CD14-positive monocyte (primary cell): ENCODE data around the gene ZPLD1. TPM values are rescaled to one million over a fixed set of nuclear protein-coding genes. Genes with fewer than 3 reads are reported as not detected.

Source experiments
- DNase-seq, 3 donors: peaks; one replicate each; pipeline ENCODE4 v3.0.0-alpha.2; 2011 to 2022
- H2AFZ ChIP-seq: 2 replicates; pipeline ENCODE4 v1.6.0; 2012; ENCODE audit warnings: mild to moderate bottlenecking, low read depth, low read length, inconsistent platforms; ENCODE audit not compliant: insufficient read depth, poor library complexity, severe bottlenecking
- H3K27ac ChIP-seq, 2 donors: 1 replicate in 1 of 2; 2 replicates in 1 of 2; pipeline ENCODE4 v1.5.1; 2012 to 2013; ENCODE audit warnings: low read length in 2 of 2, control low read depth in 1 of 2, inconsistent platforms in 1 of 2, low read depth in 1 of 2, mild to moderate bottlenecking in 1 of 2
- H3K27me3 ChIP-seq, 2 donors: one replicate each; pipeline versions ENCODE4 v1.6.0 to v1.6.1; 2011 to 2013; ENCODE audit warnings: low read length in 2 of 2; ENCODE audit not compliant: control insufficient read depth in 2 of 2, insufficient read depth in 2 of 2
- H3K36me3 ChIP-seq, 2 donors: replicated peaks in 1 of 2; 1 replicate in 1 of 2; 2 replicates in 1 of 2; pipeline versions ENCODE4 v1.5.1 to v1.6.1; 2012 to 2013; ENCODE audit warnings: low read length in 2 of 2, control low read depth in 1 of 2, inconsistent platforms in 1 of 2, mild to moderate bottlenecking in 1 of 2; ENCODE audit not compliant: insufficient read depth in 2 of 2, control insufficient read depth in 1 of 2
- H3K4me1 ChIP-seq, 2 donors: 1 replicate in 1 of 2; 2 replicates in 1 of 2; pipeline versions ENCODE4 v1.5.1 to v1.6.1; 2012 to 2013; ENCODE audit warnings: low read length in 2 of 2, control low read depth in 1 of 2, inconsistent platforms in 1 of 2, mild to moderate bottlenecking in 1 of 2, moderate library complexity in 1 of 2; ENCODE audit not compliant: insufficient read depth in 2 of 2, control insufficient read depth in 1 of 2
- H3K4me2 ChIP-seq: replicated peaks from 2 replicates; pipeline ENCODE3; 2012; ENCODE audit warnings: low read length, moderate library complexity, mild to moderate bottlenecking; ENCODE audit not compliant: poor library complexity, severe bottlenecking; ENCODE audit errors: extremely low read depth
- H3K4me3 ChIP-seq, 3 experiments: fragments of 200-600 bp in 1 of 3; sonication (generic) in 1 of 3; replicated peaks in 1 of 3; 1 replicate in 2 of 3; 2 replicates in 1 of 3; pipeline ENCODE4 v1.5.1; 2011 to 2013; ENCODE audit warnings: low read length in 3 of 3, mild to moderate bottlenecking in 3 of 3, control low read depth in 2 of 3, low read depth in 2 of 3, inconsistent platforms in 1 of 3, moderate library complexity in 1 of 3
- H3K79me2 ChIP-seq: 2 replicates; pipeline ENCODE4 v1.6.0; 2012; ENCODE audit warnings: mild to moderate bottlenecking, control low read depth, inconsistent platforms, low read length, moderate library complexity; ENCODE audit not compliant: insufficient read depth
- H3K9ac ChIP-seq: 2 replicates; pipeline ENCODE4 v1.6.0; 2017; ENCODE audit warnings: low read length, mild to moderate bottlenecking; ENCODE audit not compliant: insufficient read depth, poor library complexity, severe bottlenecking
- H3K9me3 ChIP-seq, 2 donors: replicated peaks in 1 of 2; 1 replicate in 1 of 2; 2 replicates in 1 of 2; pipeline versions ENCODE4 v1.5.1 to v1.6.1; 2012 to 2013; ENCODE audit warnings: low read length in 2 of 2, control low read depth in 1 of 2; ENCODE audit not compliant: control insufficient read depth in 1 of 2, insufficient read depth in 1 of 2
- H4K20me1 ChIP-seq: 2 replicates; pipeline ENCODE4 v1.6.0; 2012; ENCODE audit warnings: mild to moderate bottlenecking, low read length, control low read depth, moderate library complexity; ENCODE audit not compliant: insufficient read depth
- H3K27ac Mint-ChIP-seq, 7 donors: one replicate each; pipeline ENCODE4 v1.8.0; 2020; ENCODE audit warnings: mild to moderate bottlenecking in 7 of 7, mixed read lengths in 7 of 7, moderate library complexity in 6 of 7, inconsistent platforms in 2 of 7
- H3K27me3 Mint-ChIP-seq, 3 donors: one replicate each; pipeline ENCODE4 v1.8.0; 2021 to 2022; ENCODE audit warnings: low read depth in 3 of 3, mild to moderate bottlenecking in 3 of 3, mixed read lengths in 3 of 3, moderate library complexity in 3 of 3, inconsistent platforms in 1 of 3
- H3K36me3 Mint-ChIP-seq, 2 donors: one replicate each; pipeline ENCODE4 v1.8.0; 2020; ENCODE audit warnings: mixed read lengths in 2 of 2, inconsistent platforms in 1 of 2, mild to moderate bottlenecking in 1 of 2
- H3K4me1 Mint-ChIP-seq: one replicate; pipeline ENCODE4 v1.8.0; 2020; ENCODE audit warnings: mild to moderate bottlenecking, mixed read lengths
- H3K4me3 Mint-ChIP-seq, 2 donors: one replicate each; pipeline ENCODE4 v1.8.0; 2020; ENCODE audit warnings: mild to moderate bottlenecking in 2 of 2, mixed read lengths in 2 of 2, moderate library complexity in 1 of 2
- H3K9me3 Mint-ChIP-seq, 7 donors: one replicate each; pipeline ENCODE4 v1.8.0; 2020 to 2022; ENCODE audit warnings: mixed read lengths in 7 of 7, mild to moderate bottlenecking in 6 of 7, moderate library complexity in 6 of 7, inconsistent platforms in 2 of 7
- WGBS: methylation state at CpG from one replicate; pipeline ENCODE4 v1.1.5; 2013; ENCODE audit warnings: missing lambda C conversion rate; ENCODE audit not compliant: insufficient coverage; 5-methylcytosine and 5-hydroxymethylcytosine counted together
- intact Hi-C, 2 donors: fragments of 100-400 bp; cut with micrococcal nuclease; formaldehyde crosslinking; loops; one replicate each; pipeline versions ENCODE4 v1.15.0 to v1.15.1; 2023
- polyA plus RNA-seq, 3 donors: library from polyadenylated mRNA; depleted of rRNA in 1 of 3; unstranded in 2 of 3; stranded (reverse) in 1 of 3; fragments of 300-500 nt in 2 of 3; fragments of >200 nt in 1 of 3; fragmentation: Illumina TruSeq in 2 of 3; gene quantifications; 1 replicate in 2 of 3; 2 replicates in 1 of 3; pipeline ENCODE4 v1.2.3, GENCODE V29; 2012 to 2021
- TF ChIP-seq, protein P1 (sequence below): fragments of 200-600 bp; IDR thresholded peaks from one replicate; pipeline ENCODE4 v1.8.0; 2022; ENCODE audit warnings: antibody characterized with exemption, mild to moderate bottlenecking

The ZPLD1 gene
- polyA plus RNA-seq, 3 donors = not detected

DNA sequence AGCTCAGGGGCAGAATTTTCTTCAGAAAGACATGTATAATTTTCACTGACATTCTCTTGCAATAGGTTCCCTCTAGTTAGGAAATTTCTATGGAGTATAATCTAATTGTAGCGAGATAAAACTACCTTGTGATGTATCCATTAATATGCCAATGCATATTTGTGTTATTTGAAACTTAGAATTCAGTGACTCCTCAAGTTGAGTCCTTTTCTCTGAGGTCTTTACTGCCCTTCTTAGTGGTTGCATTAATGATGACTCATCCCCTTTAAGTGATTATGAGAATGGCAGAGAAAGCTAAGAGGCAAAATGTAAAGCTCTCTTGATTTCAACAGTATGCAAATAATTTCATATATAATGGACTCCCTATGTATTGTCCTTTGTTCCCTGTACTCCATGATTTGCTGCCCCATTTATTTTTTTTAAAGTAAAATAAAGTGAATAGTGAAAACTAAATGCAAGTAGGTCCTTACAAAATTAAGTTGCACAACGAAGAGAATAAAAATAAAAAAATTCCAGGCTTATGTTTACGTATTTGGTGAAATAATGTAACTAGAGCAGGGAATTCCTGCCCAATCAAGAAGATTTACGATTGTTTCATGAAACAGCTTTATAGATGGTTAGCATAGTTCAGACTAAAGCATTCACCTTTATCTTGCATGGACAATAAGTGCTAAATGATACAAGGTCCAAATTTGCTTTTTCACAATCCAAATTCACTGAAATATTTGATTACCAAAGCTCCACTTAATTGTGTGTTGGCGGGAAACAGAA is 78.1 kb downstream of the ZPLD1 start:
- no peak overlapping the region for H3K4me2 ChIP-seq
- no peak overlapping the region for H3K4me3 ChIP-seq
- H3K27ac ChIP-seq = no peak overlapping the region
- no peaks in the 10 kb centered on the region for H3K27me3 ChIP-seq
- intact Hi-C loops = no loop called here
- peak in 2 of 3 donors; percentile 3 to 5 for DNase-seq
- no peaks in the 10 kb centered on the region for H4K20me1 ChIP-seq
- Mint-ChIP-seq H3K36me3 (no peaks in the 10 kb centered on the region), H3K4me3 (peak overlapping the region in 1 of 2 donors; percentile 39), H3K27me3 (peaks cover 0 to 4% (median 3%) of the 10 kb centered on the region in 3 donors), H3K9me3 (peaks cover 0 to 9% (median 2%) of the 10 kb centered on the region in 7 donors), H3K4me1 (peaks cover 2% of the 10 kb centered on the region), H3K27ac (no peak overlapping the region)
- H2AFZ ChIP-seq = no peak overlapping the region
- H3K9ac ChIP-seq = no peak overlapping the region
- no peaks in the 10 kb centered on the region for H3K9me3 ChIP-seq
- H3K4me1 ChIP-seq = no peaks in the 10 kb centered on the region
- WGBS = no CpG with 5 or more reads among the region's 5 CpGs
- TF ChIP-seq, protein P1, sequence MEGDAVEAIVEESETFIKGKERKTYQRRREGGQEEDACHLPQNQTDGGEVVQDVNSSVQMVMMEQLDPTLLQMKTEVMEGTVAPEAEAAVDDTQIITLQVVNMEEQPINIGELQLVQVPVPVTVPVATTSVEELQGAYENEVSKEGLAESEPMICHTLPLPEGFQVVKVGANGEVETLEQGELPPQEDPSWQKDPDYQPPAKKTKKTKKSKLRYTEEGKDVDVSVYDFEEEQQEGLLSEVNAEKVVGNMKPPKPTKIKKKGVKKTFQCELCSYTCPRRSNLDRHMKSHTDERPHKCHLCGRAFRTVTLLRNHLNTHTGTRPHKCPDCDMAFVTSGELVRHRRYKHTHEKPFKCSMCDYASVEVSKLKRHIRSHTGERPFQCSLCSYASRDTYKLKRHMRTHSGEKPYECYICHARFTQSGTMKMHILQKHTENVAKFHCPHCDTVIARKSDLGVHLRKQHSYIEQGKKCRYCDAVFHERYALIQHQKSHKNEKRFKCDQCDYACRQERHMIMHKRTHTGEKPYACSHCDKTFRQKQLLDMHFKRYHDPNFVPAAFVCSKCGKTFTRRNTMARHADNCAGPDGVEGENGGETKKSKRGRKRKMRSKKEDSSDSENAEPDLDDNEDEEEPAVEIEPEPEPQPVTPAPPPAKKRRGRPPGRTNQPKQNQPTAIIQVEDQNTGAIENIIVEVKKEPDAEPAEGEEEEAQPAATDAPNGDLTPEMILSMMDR = no peak
- H3K36me3 ChIP-seq = no peaks in the 10 kb centered on the region
- H3K79me2 ChIP-seq = no peaks in the 10 kb centered on the region

DNA sequence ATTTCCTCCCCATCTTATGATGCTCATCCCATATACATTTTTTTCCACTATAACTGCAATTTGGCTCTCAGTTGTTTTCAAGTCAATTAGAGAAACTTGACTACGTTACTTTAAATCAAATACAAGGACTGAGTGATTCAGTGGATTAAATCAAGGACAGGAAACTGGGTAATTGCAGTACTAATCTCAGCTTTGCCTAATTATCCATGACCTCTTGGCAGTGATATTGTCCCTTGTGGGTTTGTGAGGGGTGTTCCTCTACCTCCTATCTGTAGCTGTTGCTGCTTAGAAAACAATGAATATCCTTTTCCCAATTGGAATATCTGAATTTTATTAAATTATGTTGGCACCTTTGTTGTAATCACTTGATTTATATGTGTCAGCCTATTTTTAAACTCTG is 79.4 kb downstream of the ZPLD1 start:
- Histone ChIP-seq H3K9ac (no peak overlapping the region), H3K4me2 (no peak overlapping the region), H3K36me3 (no peaks in the 10 kb centered on the region), H4K20me1 (no peaks in the 10 kb centered on the region), H2AFZ (no peak overlapping the region), H3K79me2 (no peaks in the 10 kb centered on the region), H3K4me1 (no peaks in the 10 kb centered on the region), H3K9me3 (no peaks in the 10 kb centered on the region), H3K4me3 (no peak overlapping the region), H3K27me3 (no peaks in the 10 kb centered on the region), H3K27ac (no peak overlapping the region)
- Mint-ChIP-seq H3K27ac (no peak overlapping the region), H3K9me3 (peaks cover 0 to 9% (median 0%) of the 10 kb centered on the region in 7 donors), H3K27me3 (peaks cover 0 to 4% (median 3%) of the 10 kb centered on the region in 3 donors), H3K4me1 (peaks cover 2% of the 10 kb centered on the region), H3K4me3 (no peak overlapping the region), H3K36me3 (no peaks in the 10 kb centered on the region)
- WGBS = no CpG with 5 or more reads among the region's 1 CpG
- no peak for DNase-seq
- intact Hi-C loops = no loop called here
- TF ChIP-seq, protein P1 = no peak
